ENCODE results near the gene RBM4B.

- no peak for TF ChIP-seq ZNF274 (IDR thresholded peaks at IDR 0.05; ENCODE audit: low read depth, low read length)
- TF ChIP-seq YY1 (IDR thresholded peaks at IDR 0.05; ENCODE audit: insufficient read depth, insufficient read length), result no peak
- no peak for TF ChIP-seq SUZ12 (IDR thresholded peaks at IDR 0.05; ENCODE audit: extremely low read depth, insufficient read depth, insufficient read length)
Measured at GRCh38 chr11:66696146-66696545, 18.5 kb upstream of the RBM4B start.
